Adrenal gland (tissue), 12 donors: ENCODE results near the gene RAB18. TPM values are rescaled to one million over a fixed set of nuclear protein-coding genes. Genes with fewer than 3 reads are reported as not detected.

ENCODE experiments used
- DNase-seq, 7 donors: peaks; one replicate each; pipeline ENCODE4 v3.0.0-alpha.2; 2019 to 2020
- H3K27ac ChIP-seq, 5 donors: fragments of 200-600 bp; sonication (generic) in 4 of 5; 1 replicate in 3 of 5; 2 replicates in 2 of 5; pipeline versions ENCODE4 v1.5.1 to v1.8.0; 2016 to 2020; ENCODE audit warnings: mild to moderate bottlenecking in 1 of 5
- H3K27me3 ChIP-seq: fragments of 200-600 bp; 2 replicates; pipeline ENCODE4 v1.8.0; 2021
- H3K36me3 ChIP-seq, 2 donors: fragments of 200-600 bp; replicated peaks in 1 of 2; 1 replicate in 1 of 2; 2 replicates in 1 of 2; pipeline versions ENCODE4 v1.5.1 to v1.8.0; 2018 to 2022
- H3K4me1 ChIP-seq, 2 donors: fragments of 200-600 bp; replicated peaks in 1 of 2; 1 replicate in 1 of 2; 2 replicates in 1 of 2; pipeline versions ENCODE4 v1.5.1 to v1.8.0; 2018 to 2021
- H3K4me3 ChIP-seq, 4 donors: fragments of 200-600 bp; sonication (generic) in 3 of 4; one replicate each; pipeline ENCODE4 v1.5.1; 2016 to 2018
- H3K9me3 ChIP-seq, 3 donors: fragments of 200-600 bp; sonication (generic) in 1 of 3; replicated peaks in 1 of 3; 1 replicate in 2 of 3; 2 replicates in 1 of 3; pipeline versions ENCODE4 v1.5.1 to v1.8.0; 2016 to 2021
- CTCF ChIP-seq, 6 experiments: fragments of 450-650 bp in 4 of 6; fragments of 200-600 bp in 2 of 6; sonication (generic) in 1 of 6; IDR thresholded peaks; 1 replicate in 5 of 6; 2 replicates in 1 of 6; pipeline versions ENCODE4 v1.5.1 to v1.8.0; 2016 to 2021; ENCODE audit warnings: antibody characterized with exemption in 6 of 6, mild to moderate bottlenecking in 2 of 6, moderate library complexity in 1 of 6
- POLR2A ChIP-seq, 2 donors: fragments of 450-650 bp; IDR thresholded peaks; one replicate each; pipeline ENCODE4 v1.6.1; 2017; ENCODE audit warnings: antibody characterized with exemption in 2 of 2, mild to moderate bottlenecking in 2 of 2, moderate library complexity in 1 of 2
- WGBS, 4 donors: extraction: QIAGEN DNeasy Blood & Tissue Kit in 2 of 4; methylation state at CpG; one replicate each; pipeline versions ENCODE4 v1.1.5 to v1.1.7; 2013 to 2017; 5-methylcytosine and 5-hydroxymethylcytosine counted together
- intact Hi-C, 2 donors: fragments of 100-400 bp; cut with DNase I; formaldehyde crosslinking; loops; one replicate each; pipeline versions ENCODE4 v1.14.1 to v1.15.0; 2022 to 2023
- polyA plus RNA-seq, 3 donors: library from polyadenylated mRNA; stranded (reverse); fragments of 200-250 nt in 2 of 3; fragments of 350-450 nt in 1 of 3; fragmentation: Illumina TruSeq in 1 of 3; extraction: RNeasy Lipid Tissue Mini Kit (QIAGEN cat#74804) in 1 of 3; gene quantifications; one replicate each; pipeline ENCODE4 v1.2.3, GENCODE V29; 2013 to 2014
- total RNA-seq, 9 donors: library from RNA; depleted of rRNA in 4 of 9; stranded (reverse); fragments of >200 nt in 4 of 9; fragments of 120-200 nt in 1 of 9; fragmentation: NEBNext Ultra II Directional in 1 of 9; extraction: Animal tissue kit (Norgen Biotek cat#: 25700) in 1 of 9; gene quantifications; one replicate each; pipeline versions ENCODE4 v1.1.0 to v1.2.4, GENCODE V29; 2013 to 2023
- donor health status: healthy with polysubstance abuse.
- donor health status: Bipolar disorder and iron deficiency.
- donor health status: DM: yes; HTN: yes; CAD: no.
- donor health status: DM: no; HTN: no; CAD: no.
- donor health status: DM: no; HTN: no; CAD: no.
- donor health status: DM: yes; HTN: yes; CAD: no.

RAB18 gene
- total and polyA plus RNA-seq, 12 donors: 22.1 to 416 (median 114) TPM

GRCh38 chr10:27550823-27551222, 46.7 kb downstream of the RAB18 start:
- H3K27ac ChIP-seq: no peak overlapping the region
- H3K36me3 ChIP-seq: peaks cover 0 to 3% of the 10 kb centered on the region in 2 donors
- no peak overlapping the region for H3K4me3 ChIP-seq
- intact Hi-C loops: loop anchor here in 1 of 2 donors (10.0 kb wide), 1 partner anchor 104 kb away; no protein-coding TSS in a partner anchor
- TF ChIP-seq POLR2A (IDR thresholded peaks at IDR 0.05) (no peak), CTCF (IDR thresholded peaks at IDR 0.05) (no peak)
- H3K27me3 ChIP-seq: no peaks in the 10 kb centered on the region
- H3K4me1 ChIP-seq: no peaks in the 10 kb centered on the region
- 89 to 98% (median 93%) methylated on average over 5 to 6 of the region's 6 CpGs for WGBS, 4 donors
- no peak for DNase-seq
- H3K9me3 ChIP-seq: no peaks in the 10 kb centered on the region

GRCh38 chr10:27558612-27559020, 54.5 kb downstream of the RAB18 start:
- no peaks in the 10 kb centered on the region for H3K36me3 ChIP-seq
- intact Hi-C loops: loop anchor here in 1 of 2 donors (10.0 kb wide), 1 partner anchor 96 kb away; no protein-coding TSS in a partner anchor
- 2 to 7% (median 3%) methylated on average over 3 of the region's 3 CpGs for WGBS, 4 donors
- no peak overlapping the region for H3K4me3 ChIP-seq
- no peak overlapping the region for H3K27ac ChIP-seq
- peak; percentile 55 to 79 (median 62) for DNase-seq
- no peaks in the 10 kb centered on the region for H3K27me3 ChIP-seq
- H3K4me1 ChIP-seq: no peaks in the 10 kb centered on the region
- H3K9me3 ChIP-seq: no peaks in the 10 kb centered on the region
- peak; percentile 39 to 83 (median 76) for TF ChIP-seq CTCF (IDR thresholded peaks at IDR 0.05)
- no peak for TF ChIP-seq POLR2A (IDR thresholded peaks at IDR 0.05)

- WGBS, 4 donors: 78 to 82% (median 79%) methylated on average over 2 of the region's 2 CpGs
- DNase-seq: no peak
- intact Hi-C loops: no loop called here
- Histone ChIP-seq H3K27me3 (no peaks in the 10 kb centered on the region), H3K4me1 (no peaks in the 10 kb centered on the region), H3K9me3 (no peaks in the 10 kb centered on the region), H3K4me3 (no peak overlapping the region), H3K27ac (no peak overlapping the region), H3K36me3 (no peaks in the 10 kb centered on the region)
- TF ChIP-seq POLR2A (IDR thresholded peaks at IDR 0.05): no peak
- no peak for TF ChIP-seq CTCF (IDR thresholded peaks at IDR 0.05)
Observed at GRCh38 chr10:27561334-27561733, 57.2 kb downstream of the RAB18 start.

- H3K36me3 ChIP-seq: no peaks in the 10 kb centered on the region
- DNase-seq: no peak
- intact Hi-C loops: no loop called here
- H3K9me3 ChIP-seq: no peaks in the 10 kb centered on the region
- H3K27me3 ChIP-seq: no peaks in the 10 kb centered on the region
- no peak overlapping the region for H3K27ac ChIP-seq
- TF ChIP-seq POLR2A (IDR thresholded peaks at IDR 0.05) (no peak), CTCF (IDR thresholded peaks at IDR 0.05) (no peak)
- WGBS, 4 donors: 51 to 80% (median 60%) methylated on average over 1 of the region's 1 CpG
- H3K4me3 ChIP-seq: no peak overlapping the region
- no peaks in the 10 kb centered on the region for H3K4me1 ChIP-seq
Observed at GRCh38 chr10:27564398-27564797, 60.3 kb downstream of the RAB18 start.
